ENCODE data around the gene PXDC1.
"Not testable (repeated sequence)": the region's sequence is repeated elsewhere in the genome, so short reads cannot be mapped to it uniquely, and the experiment has no call there.

Gene PXDC1

DNA sequence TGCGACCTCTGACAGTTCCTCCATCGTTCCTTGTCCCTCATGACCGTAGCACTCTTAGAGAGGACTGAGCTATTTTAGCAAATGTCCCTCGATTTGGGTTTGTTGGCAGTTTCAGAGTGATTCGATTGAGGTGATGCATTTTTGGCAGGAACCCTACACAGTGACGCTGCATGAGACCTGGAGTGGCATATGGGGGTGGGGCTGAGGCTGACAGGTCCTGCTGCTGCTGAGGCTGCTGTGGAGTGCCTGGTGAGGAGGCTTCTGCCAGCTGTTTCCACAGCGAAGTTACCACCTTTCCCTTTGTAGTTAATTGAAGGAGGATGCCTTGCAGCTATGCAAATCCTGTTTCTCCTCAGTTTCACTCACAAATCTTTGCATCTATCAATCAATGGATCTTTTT lies 19.8 kb downstream of the PXDC1 start:
- no peak for DNase-seq (ENCODE audit: low read depth)

DNA sequence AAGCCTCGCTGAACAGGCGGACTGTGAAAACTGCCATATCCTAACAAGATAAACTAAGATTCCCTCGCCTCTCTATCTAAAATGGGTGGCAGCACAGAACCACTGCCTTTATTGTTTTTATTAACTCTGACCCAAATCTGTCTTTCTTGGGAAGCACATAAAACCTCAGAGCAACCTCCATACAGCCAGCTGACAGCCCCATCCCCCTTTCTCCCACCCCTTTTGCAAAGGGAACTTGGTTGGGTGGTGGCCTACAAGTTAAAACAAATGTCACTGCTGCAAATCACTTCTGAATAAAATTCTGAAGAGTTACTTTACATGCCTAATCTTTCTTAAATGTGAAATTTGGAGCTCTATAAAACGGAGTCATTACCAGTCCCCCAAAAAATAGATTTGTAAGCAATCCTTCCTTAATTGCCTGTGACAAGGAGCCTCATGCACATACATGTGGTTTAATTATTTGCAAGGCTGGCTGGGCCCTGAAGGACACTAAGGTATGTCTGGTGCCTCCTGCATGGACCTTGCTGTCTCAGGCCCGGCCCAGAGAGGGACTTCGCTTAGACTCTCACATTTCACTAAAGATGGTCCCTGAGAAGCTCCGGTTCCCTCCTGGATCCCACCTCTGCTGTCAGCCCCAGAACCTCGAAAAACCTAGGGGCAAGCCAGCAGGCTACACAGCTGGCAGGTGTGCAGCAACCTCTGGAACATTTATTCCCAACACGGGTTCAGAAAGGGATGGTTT lies 21.7 kb downstream of the PXDC1 start:
- DNase-seq (ENCODE audit: low read depth): no peak

- DNase-seq (ENCODE audit: low read depth): no peak
Measured at GRCh38 chr6:3727593-3728108, 23.9 kb downstream of the PXDC1 start.

- DNase-seq (ENCODE audit: low read depth): no peak
Measured at GRCh38 chr6:3727036-3727435, 24.5 kb downstream of the PXDC1 start.

- DNase-seq (ENCODE audit: low read depth): no peak
Measured at GRCh38 chr6:3726421-3726820, 25.1 kb downstream of the PXDC1 start.

GRCh38 chr6:3725145-3726047 lies 26.1 kb downstream of the PXDC1 start:
- DNase-seq (ENCODE audit: low read depth): no peak

DNA sequence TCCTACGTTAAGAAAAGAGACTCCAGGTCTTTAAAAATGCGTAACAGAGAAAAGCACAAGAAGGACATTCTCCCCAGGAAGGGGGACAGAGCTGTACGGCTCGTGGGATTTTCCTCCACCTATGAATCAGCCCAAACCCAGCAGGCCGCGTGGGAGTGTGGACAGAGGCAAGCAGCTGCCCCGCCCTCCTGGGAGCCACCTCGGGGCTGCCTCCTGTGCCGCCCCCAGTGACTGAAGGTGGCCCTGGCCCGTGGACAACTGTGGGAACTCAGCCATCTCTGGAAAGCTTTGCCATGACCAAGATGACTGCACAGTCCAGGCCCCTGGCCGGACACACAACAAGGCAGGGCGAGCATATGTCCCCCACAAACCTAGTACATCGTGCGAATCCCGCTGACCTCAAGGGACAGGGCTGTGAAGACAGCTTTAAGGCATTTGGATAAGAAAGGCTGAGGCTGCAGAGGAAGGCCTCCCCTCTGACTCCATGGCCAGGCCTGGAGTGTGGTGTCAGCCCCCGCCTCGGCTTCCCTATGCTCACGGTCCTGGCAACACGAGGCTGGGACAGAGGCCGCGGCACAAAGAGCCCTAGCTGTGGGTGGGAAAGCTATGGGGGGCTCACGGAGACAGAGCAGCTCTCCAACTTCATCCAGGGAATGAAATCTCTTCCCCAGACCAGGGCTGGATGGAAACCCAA lies 26.9 kb downstream of the PXDC1 start:
- DNase-seq (ENCODE audit: low read depth): no peak

- no peak for DNase-seq (ENCODE audit: low read depth)
Measured at GRCh38 chr6:3723966-3724365, 27.5 kb downstream of the PXDC1 start.

GRCh38 chr6:3723251-3723650 lies 28.3 kb downstream of the PXDC1 start:
- no peak for DNase-seq (ENCODE audit: low read depth)

DNA sequence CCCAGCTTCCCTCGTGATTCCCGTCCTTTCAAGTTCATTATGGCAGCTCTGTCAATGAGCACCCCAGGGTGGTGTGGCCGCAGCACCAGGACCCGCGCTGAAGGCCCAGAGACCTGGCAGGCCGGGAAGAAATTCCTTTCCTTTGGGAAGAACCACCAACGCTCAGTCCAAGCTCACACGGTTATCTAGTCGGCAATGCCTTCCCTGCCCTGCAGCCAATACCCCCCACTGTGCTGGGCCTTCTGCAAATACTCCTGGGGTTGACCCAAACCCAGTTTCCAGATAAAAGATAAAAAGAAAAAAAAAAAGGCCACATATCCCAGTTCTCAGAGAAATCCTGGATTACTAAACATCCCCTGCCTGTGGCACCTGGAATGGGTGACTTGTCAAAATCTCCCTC lies 28.7 kb downstream of the PXDC1 start:
- DNase-seq (ENCODE audit: low read depth): no peak

DNA sequence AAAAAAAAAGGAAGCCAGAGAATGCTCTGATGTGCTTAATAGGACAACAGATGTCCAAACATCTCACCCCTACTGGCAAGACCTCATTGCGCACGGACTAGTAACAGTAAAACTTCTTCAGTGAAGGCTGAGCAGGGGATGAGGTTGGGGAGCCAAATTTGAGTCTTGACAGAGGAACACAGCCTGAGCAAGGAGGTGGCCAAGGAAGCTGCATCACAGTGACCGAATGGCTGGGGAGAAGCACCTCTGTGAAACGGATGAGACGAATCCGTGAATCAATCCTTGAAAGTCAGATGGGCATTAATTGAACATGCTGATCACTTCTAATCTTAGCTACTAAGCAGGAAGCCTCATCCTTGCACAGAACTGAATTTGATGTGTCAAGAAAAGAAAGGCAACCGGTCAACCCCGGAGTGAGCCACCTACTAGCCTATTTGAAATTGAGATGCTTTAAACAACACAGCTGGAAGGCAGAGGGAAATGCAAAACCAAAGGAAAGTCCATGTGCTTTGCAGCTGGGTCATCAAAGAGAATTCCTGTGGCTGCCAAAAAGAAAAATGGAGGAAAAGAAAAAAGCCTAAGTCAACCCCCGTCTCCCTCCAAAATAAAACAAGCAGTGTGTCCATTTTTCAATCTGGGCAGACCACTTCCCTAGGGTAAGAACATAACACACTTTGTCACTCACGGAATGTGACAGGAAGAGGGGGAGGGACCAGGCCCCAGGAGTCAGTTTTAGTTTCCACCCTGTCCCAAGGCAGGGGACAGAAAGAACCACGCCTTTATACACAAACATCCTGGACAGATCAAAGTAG lies 29.5 kb downstream of the PXDC1 start:
- DNase-seq (ENCODE audit: low read depth): no peak

- not testable (repeated sequence) for DNase-seq (ENCODE audit: low read depth)
Measured at GRCh38 chr6:3720770-3721169, 30.7 kb downstream of the PXDC1 start.

- DNase-seq (ENCODE audit: low read depth): no peak
Measured at GRCh38 chr6:3719462-3720308, 31.8 kb downstream of the PXDC1 start.

GRCh38 chr6:3718407-3718806 lies 33.1 kb downstream of the PXDC1 start:
- no peak for DNase-seq (ENCODE audit: low read depth)

DNA sequence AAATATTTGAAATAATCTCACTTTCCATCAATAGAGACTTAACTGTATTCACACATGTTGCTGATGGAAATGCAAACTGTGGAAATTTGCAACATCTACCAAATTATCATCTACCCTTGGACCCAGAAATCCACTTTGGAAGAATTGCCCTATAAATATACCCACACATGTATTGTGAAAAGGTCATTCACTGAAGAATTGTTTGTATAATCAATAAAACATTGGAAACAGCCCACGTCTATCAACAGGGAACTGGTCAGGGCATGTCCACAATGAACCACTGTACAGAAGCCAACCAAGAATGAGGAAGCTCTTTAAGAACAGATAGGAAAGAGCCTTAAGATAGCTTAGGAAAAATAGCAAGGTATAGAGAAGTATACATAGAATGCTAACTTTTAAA lies 36.2 kb downstream of the PXDC1 start:
- DNase-seq (ENCODE audit: low read depth): no peak

- DNase-seq (ENCODE audit: low read depth): no peak
Measured at GRCh38 chr6:3714768-3715167, 36.7 kb downstream of the PXDC1 start.

GRCh38 chr6:3714111-3714510 lies 37.4 kb downstream of the PXDC1 start:
- no peak for DNase-seq (ENCODE audit: low read depth)

GRCh38 chr6:3712827-3713665 lies 38.5 kb downstream of the PXDC1 start:
- no peak for DNase-seq (ENCODE audit: low read depth)

GRCh38 chr6:3711776-3712175 lies 39.7 kb downstream of the PXDC1 start:
- no peak for DNase-seq (ENCODE audit: low read depth)

- DNase-seq (ENCODE audit: low read depth): no peak
Measured at GRCh38 chr6:3710403-3710802, 41.1 kb downstream of the PXDC1 start.

All from activated T-cell treated with anti-CD3 and anti-CD28 coated beads for 24 hours (primary cell).